GM12872 (cell line): ENCODE measurements around the gene ARHGAP23.

Experiments
- TF ChIP-seq, protein P1 (sequence below): IDR thresholded peaks from 3 replicates; pipeline ENCODE4 v1.5.1; 2011; ENCODE audit warnings: low read depth, mild to moderate bottlenecking, low read length, moderate library complexity; ENCODE audit not compliant: insufficient read depth

Gene ARHGAP23

GRCh38 chr17:38447502-38448085 lies 19.3 kb downstream of the ARHGAP23 start:
- TF ChIP-seq, protein P1, sequence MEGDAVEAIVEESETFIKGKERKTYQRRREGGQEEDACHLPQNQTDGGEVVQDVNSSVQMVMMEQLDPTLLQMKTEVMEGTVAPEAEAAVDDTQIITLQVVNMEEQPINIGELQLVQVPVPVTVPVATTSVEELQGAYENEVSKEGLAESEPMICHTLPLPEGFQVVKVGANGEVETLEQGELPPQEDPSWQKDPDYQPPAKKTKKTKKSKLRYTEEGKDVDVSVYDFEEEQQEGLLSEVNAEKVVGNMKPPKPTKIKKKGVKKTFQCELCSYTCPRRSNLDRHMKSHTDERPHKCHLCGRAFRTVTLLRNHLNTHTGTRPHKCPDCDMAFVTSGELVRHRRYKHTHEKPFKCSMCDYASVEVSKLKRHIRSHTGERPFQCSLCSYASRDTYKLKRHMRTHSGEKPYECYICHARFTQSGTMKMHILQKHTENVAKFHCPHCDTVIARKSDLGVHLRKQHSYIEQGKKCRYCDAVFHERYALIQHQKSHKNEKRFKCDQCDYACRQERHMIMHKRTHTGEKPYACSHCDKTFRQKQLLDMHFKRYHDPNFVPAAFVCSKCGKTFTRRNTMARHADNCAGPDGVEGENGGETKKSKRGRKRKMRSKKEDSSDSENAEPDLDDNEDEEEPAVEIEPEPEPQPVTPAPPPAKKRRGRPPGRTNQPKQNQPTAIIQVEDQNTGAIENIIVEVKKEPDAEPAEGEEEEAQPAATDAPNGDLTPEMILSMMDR: no peak

DNA sequence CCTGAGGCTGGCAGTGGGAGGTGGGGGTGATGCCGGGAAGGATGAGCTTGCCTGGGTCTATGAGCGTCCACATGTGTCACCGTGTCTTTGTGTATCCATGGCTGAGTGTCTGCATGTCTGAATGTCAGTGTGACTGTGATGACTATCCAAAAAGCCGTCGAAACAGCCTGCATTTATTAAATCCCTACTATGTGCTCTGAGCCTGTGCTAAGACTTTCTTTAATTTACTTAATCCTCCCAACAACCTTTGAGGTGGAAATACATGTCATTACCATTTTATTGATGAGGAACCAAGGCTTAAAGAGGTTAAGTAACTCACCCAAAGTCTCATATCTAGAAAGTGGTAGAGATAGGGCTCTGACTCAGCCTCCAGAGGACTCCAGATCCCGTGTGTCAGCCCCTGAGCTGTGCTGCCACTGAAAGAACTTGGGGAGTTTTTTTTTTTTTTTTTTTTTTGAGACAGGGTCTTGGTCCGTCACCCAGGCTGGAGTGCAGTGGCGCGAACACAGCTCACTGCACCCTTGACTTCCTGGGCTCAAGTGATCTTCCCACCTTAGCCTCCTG lies 20.0 kb downstream of the ARHGAP23 start:
- TF ChIP-seq, protein P1: no peak

DNA sequence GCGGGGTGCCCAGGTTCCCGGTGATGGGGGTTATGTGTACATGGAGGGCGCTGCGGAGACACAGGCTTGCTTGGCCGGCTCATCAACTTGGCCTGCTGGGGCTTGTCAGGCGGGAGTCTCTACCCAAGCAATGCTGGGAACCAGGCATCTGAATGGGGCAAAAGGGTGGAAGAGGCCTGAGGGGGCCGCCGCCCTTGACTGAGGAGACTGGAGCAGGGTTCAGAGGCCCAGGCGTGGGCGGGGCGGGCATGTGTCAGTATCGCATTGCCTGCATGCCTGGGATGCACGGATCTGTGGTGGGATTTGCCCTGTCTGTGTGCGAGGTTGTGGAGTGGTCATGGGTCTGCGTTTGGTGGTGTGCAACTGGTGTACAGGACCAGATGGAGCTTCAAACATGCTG lies 21.1 kb downstream of the ARHGAP23 start:
- TF ChIP-seq, protein P1: no peak

DNA sequence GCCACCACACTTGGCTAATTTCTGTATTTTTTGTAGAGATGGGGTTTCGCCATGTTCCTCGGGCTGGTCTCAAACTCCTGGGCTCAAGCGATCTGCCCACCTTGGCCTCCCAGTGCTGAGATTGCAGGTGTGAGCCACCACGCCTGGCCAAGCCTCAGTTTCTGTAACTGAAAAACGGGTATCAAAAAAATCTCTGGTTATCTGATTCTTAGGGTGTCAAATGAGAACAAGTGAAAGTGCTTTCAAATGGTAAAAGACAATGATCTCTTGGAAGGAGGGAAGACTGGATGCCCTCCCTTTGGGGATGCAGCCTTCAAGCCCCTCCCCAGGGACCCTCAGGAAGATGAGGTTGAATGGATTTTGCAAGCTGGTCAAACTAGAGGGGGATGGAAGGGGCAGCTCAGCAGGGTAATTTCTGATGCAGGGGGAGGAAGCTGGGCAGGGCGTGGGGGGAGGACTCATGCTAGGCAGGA lies 22.3 kb downstream of the ARHGAP23 start:
- TF ChIP-seq, protein P1: no peak

DNA sequence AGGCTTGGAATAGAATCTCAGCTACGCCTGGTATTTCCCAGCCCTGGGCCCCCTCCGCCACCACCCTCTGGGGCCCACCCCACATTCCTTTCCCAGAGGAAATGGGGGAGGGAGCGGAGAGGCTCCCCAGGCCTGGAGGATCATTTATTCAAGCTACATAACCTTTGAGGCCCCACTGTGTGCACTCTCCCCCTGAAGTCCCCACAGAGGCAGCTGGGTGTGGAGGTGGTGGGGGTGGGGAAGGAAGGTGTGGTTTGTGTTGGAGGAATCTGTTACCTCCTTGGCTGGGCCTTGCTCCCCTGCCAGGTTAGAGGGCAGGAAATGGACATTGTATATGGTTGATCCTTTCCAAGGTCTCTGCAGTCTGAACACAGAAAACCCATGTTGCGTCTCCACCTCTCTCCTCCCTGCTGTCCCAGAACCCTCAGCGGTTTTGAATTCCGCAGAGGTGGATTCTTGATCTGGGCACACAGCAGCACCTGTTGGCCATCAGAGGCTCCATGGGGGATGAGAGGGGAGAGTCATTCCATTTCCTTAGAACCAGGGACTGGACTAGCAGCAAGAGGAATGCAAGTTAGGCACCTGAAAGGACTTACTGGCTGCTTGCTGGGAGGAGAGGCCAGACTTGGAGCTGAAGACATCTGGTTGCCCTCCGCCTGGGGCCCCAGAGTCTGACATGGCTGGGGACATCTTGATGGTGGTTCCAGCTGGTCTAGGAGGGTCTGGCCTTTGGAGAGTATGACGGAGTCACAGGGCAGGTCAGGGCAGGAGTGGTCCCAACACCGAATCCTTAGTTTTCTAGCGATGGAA lies 23.0 kb downstream of the ARHGAP23 start:
- TF ChIP-seq, protein P1: no peak

DNA sequence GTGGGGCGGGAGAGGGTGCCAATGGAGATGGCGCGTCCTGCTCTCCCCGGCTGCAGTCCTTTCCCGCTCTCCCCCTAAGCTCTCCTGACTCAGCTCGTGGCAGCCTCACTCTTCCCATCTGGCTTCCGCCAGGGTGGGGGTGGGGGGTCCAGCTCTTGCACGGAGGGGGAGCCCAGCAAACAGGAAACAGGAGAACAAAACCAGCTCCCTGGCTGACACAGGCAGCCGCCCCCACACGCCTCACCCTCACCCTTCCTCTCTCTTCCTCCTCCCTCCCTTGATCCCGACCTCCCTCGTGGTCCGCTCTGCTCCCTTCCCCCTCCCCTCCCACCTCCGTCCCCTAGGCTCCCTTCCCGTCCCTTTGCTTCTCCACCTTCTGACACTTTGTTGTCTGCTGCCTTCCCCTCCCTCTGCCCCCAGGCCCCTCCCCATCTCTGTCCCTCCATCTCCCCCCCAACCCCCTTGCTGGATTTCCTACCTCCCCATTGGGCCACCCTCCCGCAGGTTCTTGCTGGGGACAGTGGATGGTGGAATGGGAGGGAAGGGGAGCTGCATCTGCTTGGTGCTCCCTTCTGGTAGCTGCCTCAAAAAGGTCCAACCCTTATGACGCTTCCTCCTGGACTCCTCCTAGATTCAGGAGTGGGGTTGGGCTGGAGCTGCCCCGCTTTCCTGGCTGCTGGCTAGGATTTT lies 23.7 kb downstream of the ARHGAP23 start:
- TF ChIP-seq, protein P1: no peak

- TF ChIP-seq, protein P1: no peak
These were observed 24.5 kb downstream of the ARHGAP23 start for GRCh38 chr17:38452719-38453118.
